HG03342 (cell line): Measurements from ENCODE around the gene FAM171A1.
"Not testable (repeated sequence)": the region's sequence is repeated elsewhere in the genome, so short reads cannot be mapped to it uniquely, and the experiment has no call there.

Experiments used
- ATAC-seq: cut with Tn5 transposase; IDR thresholded peaks from one replicate; pipeline ENCODE4 v1.9.1; 2021; ENCODE audit warnings: mild to moderate bottlenecking, moderate library complexity; ENCODE audit not compliant: unreplicated experiment

Gene FAM171A1

GRCh38 chr10:15295537-15296325, 75.4 kb downstream of the FAM171A1 start:
- no peak for ATAC-seq

- ATAC-seq = no peak
Measured at GRCh38 chr10:15293862-15294842, 76.9 kb downstream of the FAM171A1 start.

- ATAC-seq = no peak
Measured at GRCh38 chr10:15290671-15291070, 80.4 kb downstream of the FAM171A1 start.

GRCh38 chr10:15290150-15290549, 80.9 kb downstream of the FAM171A1 start:
- ATAC-seq = no peak

GRCh38 chr10:15280974-15281373, 90.1 kb downstream of the FAM171A1 start:
- ATAC-seq = no peak

GRCh38 chr10:15280462-15280861, 90.6 kb downstream of the FAM171A1 start:
- ATAC-seq = no peak

- ATAC-seq = no peak
Measured at GRCh38 chr10:15279236-15279635, 91.9 kb downstream of the FAM171A1 start.

- no peak for ATAC-seq
Measured at GRCh38 chr10:15278786-15279185, 92.3 kb downstream of the FAM171A1 start.

GRCh38 chr10:15276039-15276438, 95.0 kb downstream of the FAM171A1 start:
- not testable (repeated sequence) for ATAC-seq

GRCh38 chr10:15269838-15270237, 101.3 kb downstream of the FAM171A1 start:
- not testable (repeated sequence) for ATAC-seq

- no peak for ATAC-seq
Measured at GRCh38 chr10:15267496-15267895, 103.6 kb downstream of the FAM171A1 start.

- ATAC-seq = no peak
Measured at GRCh38 chr10:15266117-15266516, 105.0 kb downstream of the FAM171A1 start.

- no peak for ATAC-seq
Measured at GRCh38 chr10:15265558-15265957, 105.5 kb downstream of the FAM171A1 start.

GRCh38 chr10:15265056-15265455, 106.0 kb downstream of the FAM171A1 start:
- no peak for ATAC-seq

GRCh38 chr10:15263657-15264323, 107.3 kb downstream of the FAM171A1 start:
- no peak for ATAC-seq

- ATAC-seq = no peak
Measured at GRCh38 chr10:15262036-15262713, 108.9 kb downstream of the FAM171A1 start.

- ATAC-seq = no peak
Measured at GRCh38 chr10:15259136-15259535, 112.0 kb downstream of the FAM171A1 start.

- ATAC-seq = no peak
Measured at GRCh38 chr10:15258255-15258654, 112.8 kb downstream of the FAM171A1 start.

- ATAC-seq = no peak
Measured at GRCh38 chr10:15255961-15256360, 115.1 kb downstream of the FAM171A1 start.

GRCh38 chr10:15254808-15255648, 116.1 kb downstream of the FAM171A1 start:
- no peak for ATAC-seq
